H1 (cell line): ENCODE data around the gene THBS4. TPM values are rescaled to one million over a fixed set of nuclear protein-coding genes. Genes with fewer than 3 reads are reported as not detected.

Experiments used
- CTCF ChIA-PET: fragments of 300-600 bp; sonication (Branson Sonifier 250); formaldehyde crosslinking; loops from one replicate; lab custom pipeline; 2021; ENCODE audit not compliant: partially characterized antibody; lab: Charles Lee
- POLR2A ChIA-PET: fragments of 300-600 bp; sonication (Branson Sonifier 250); formaldehyde crosslinking; loops from one replicate; lab custom pipeline; 2021; ENCODE audit warnings: inconsistent platforms; ENCODE audit not compliant: partially characterized antibody; lab: Charles Lee
- DNase-seq, 2 experiments: peaks; one replicate each; pipeline versions ENCODE4 v3.0.0 to v3.0.0-alpha.2; 2010 to 2022; ENCODE audit warnings: low spot score in 2 of 2, low read depth in 1 of 2, mixed read lengths in 1 of 2
- FAIRE-seq: peaks from 2 replicates; lab custom pipeline; 2011; peaks lifted over from hg19 to GRCh38; lab: Jason Lieb, UNC
- H2AFZ ChIP-seq: 2 replicates; pipeline ENCODE4 v1.8.1; 2012; ENCODE audit warnings: low read length, inconsistent platforms
- H2AK5ac ChIP-seq: 2 replicates; pipeline ENCODE4 v1.6.1; 2013; ENCODE audit warnings: low read depth, low read length
- H2BK120ac ChIP-seq: replicated peaks from 2 replicates; pipeline ENCODE3; 2013; ENCODE audit warnings: low read depth, low read length, inconsistent platforms
- H2BK12ac ChIP-seq: 2 replicates; pipeline ENCODE4 v1.6.1; 2013; ENCODE audit warnings: low read depth, low read length
- H2BK15ac ChIP-seq: 2 replicates; pipeline ENCODE4 v1.6.1; 2013; ENCODE audit warnings: low read length
- H2BK20ac ChIP-seq: 2 replicates; pipeline ENCODE4 v1.6.1; 2013; ENCODE audit warnings: low read length
- H2BK5ac ChIP-seq: 2 replicates; pipeline ENCODE4 v1.6.1; 2013; ENCODE audit warnings: low read depth, low read length
- H3K14ac ChIP-seq: 2 replicates; pipeline ENCODE4 v1.6.1; 2013; ENCODE audit warnings: inconsistent platforms; ENCODE audit not compliant: insufficient read length
- H3K18ac ChIP-seq: 2 replicates; pipeline ENCODE4 v1.6.1; 2013; ENCODE audit warnings: low read length; ENCODE audit errors: extremely low read depth
- H3K23ac ChIP-seq: 2 replicates; pipeline ENCODE4 v1.6.1; 2013; ENCODE audit warnings: inconsistent platforms; ENCODE audit not compliant: insufficient read length
- H3K23me2 ChIP-seq: 2 replicates; pipeline ENCODE4 v1.6.1; 2013; ENCODE audit warnings: low read depth, low read length
- H3K27ac ChIP-seq: 2 replicates; pipeline ENCODE4 v1.6.1; 2011; ENCODE audit warnings: low read depth, low read length, inconsistent platforms
- H3K27me3 ChIP-seq, 4 experiments: replicated peaks in 1 of 4; 1 replicate in 1 of 4; 2 replicates in 3 of 4; pipeline versions ENCODE4 v1.6.1 to v1.8.1; 2011 to 2013; ENCODE audit warnings: low read length in 3 of 4, mild to moderate bottlenecking in 3 of 4, inconsistent platforms in 2 of 4, mixed read lengths in 2 of 4, moderate library complexity in 1 of 4; ENCODE audit not compliant: control insufficient read depth in 3 of 4, insufficient read depth in 3 of 4; ENCODE audit errors: extremely low read depth in 1 of 4
- H3K36me3 ChIP-seq, 4 experiments: 2 replicates each; pipeline versions ENCODE4 v1.6.1 to v1.8.1; 2011 to 2013; ENCODE audit warnings: mild to moderate bottlenecking in 4 of 4, low read length in 3 of 4, moderate library complexity in 2 of 4, control low read depth in 1 of 4, inconsistent platforms in 1 of 4; ENCODE audit not compliant: insufficient read depth in 4 of 4, control insufficient read depth in 2 of 4
- H3K4ac ChIP-seq: replicated peaks from 2 replicates; pipeline ENCODE3; 2013; ENCODE audit warnings: low read length, low read depth, mixed read lengths, inconsistent platforms; ENCODE audit not compliant: insufficient read length
- H3K4me1 ChIP-seq, 4 experiments: replicated peaks in 1 of 4; 1 replicate in 1 of 4; 2 replicates in 3 of 4; pipeline versions ENCODE4 v1.6.1 to v1.8.1; 2011 to 2013; ENCODE audit warnings: low read length in 3 of 4, inconsistent platforms in 2 of 4, mixed read lengths in 1 of 4; ENCODE audit not compliant: insufficient read depth in 4 of 4, control insufficient read depth in 3 of 4
- H3K4me2 ChIP-seq, 2 experiments: 2 replicates each; pipeline versions ENCODE4 v1.6.1 to v1.8.1; 2011 to 2013; ENCODE audit warnings: low read depth in 2 of 2, low read length in 2 of 2, control low read depth in 1 of 2, inconsistent platforms in 1 of 2, mild to moderate bottlenecking in 1 of 2; ENCODE audit not compliant: insufficient read depth in 1 of 2
- H3K4me3 ChIP-seq, 4 experiments: fragments of 200-600, 300-600 bp in 1 of 4; sonication (generic), shearing (Covaris generic), sonication (Bioruptor Twin) in 1 of 4; 2 replicates each; pipeline versions ENCODE4 v1.5.1 to v1.8.1; 2011 to 2016; ENCODE audit warnings: low read length in 4 of 4, low read depth in 3 of 4, control low read depth in 2 of 4, inconsistent platforms in 2 of 4, mild to moderate bottlenecking in 2 of 4, mixed read lengths in 1 of 4, moderate library complexity in 1 of 4; ENCODE audit not compliant: insufficient read depth in 2 of 4; ENCODE audit errors: extremely low read depth in 1 of 4
- H3K56ac ChIP-seq: replicated peaks from 2 replicates; pipeline ENCODE3; 2013; ENCODE audit warnings: low read depth, mild to moderate bottlenecking, mixed read lengths, low read length, inconsistent platforms; ENCODE audit not compliant: insufficient read length
- H3K79me1 ChIP-seq: 2 replicates; pipeline ENCODE4 v1.6.1; 2013; ENCODE audit warnings: low read depth, low read length, control low read depth
- H3K79me2 ChIP-seq, 2 experiments: 2 replicates each; pipeline versions ENCODE4 v1.6.1 to v1.8.1; 2012 to 2013; ENCODE audit warnings: low read length in 2 of 2, mild to moderate bottlenecking in 2 of 2, inconsistent platforms in 1 of 2; ENCODE audit not compliant: insufficient read depth in 2 of 2, control insufficient read depth in 1 of 2
- H3K9ac ChIP-seq, 4 experiments: replicated peaks in 1 of 4; 1 replicate in 1 of 4; 2 replicates in 3 of 4; pipeline versions ENCODE4 v1.6.1 to v1.8.1; 2011 to 2013; ENCODE audit warnings: low read depth in 3 of 4, low read length in 3 of 4, control low read depth in 2 of 4, mild to moderate bottlenecking in 2 of 4, moderate library complexity in 2 of 4, inconsistent platforms in 1 of 4; ENCODE audit errors: extremely low read depth in 1 of 4
- H3K9me3 ChIP-seq, 2 experiments: 2 replicates each; pipeline versions ENCODE4 v1.6.1 to v1.8.1; 2012 to 2013; ENCODE audit warnings: mild to moderate bottlenecking in 2 of 2, moderate library complexity in 2 of 2, control low read depth in 1 of 2, inconsistent platforms in 1 of 2, low read depth in 1 of 2, low read length in 1 of 2, mixed read lengths in 1 of 2; ENCODE audit not compliant: insufficient read depth in 2 of 2
- H4K20me1 ChIP-seq, 2 experiments: replicated peaks in 1 of 2; 2 replicates each; pipeline versions ENCODE3 to v1.8.1; 2011 to 2013; ENCODE audit warnings: inconsistent platforms in 2 of 2, low read length in 2 of 2, mild to moderate bottlenecking in 1 of 2; ENCODE audit not compliant: insufficient read depth in 2 of 2, control insufficient read depth in 1 of 2
- H4K5ac ChIP-seq: 2 replicates; pipeline ENCODE4 v1.6.1; 2013; ENCODE audit warnings: low read length, low read depth, mixed read lengths, inconsistent platforms; ENCODE audit not compliant: insufficient read length
- H4K8ac ChIP-seq: 2 replicates; pipeline ENCODE4 v1.8.0; 2013; ENCODE audit warnings: mild to moderate bottlenecking, moderate library complexity, low read length, inconsistent platforms; ENCODE audit not compliant: insufficient read depth; ENCODE audit errors: extremely low read depth
- H4K91ac ChIP-seq: replicated peaks from 2 replicates; pipeline ENCODE3; 2013; ENCODE audit warnings: low read length, mixed read lengths, inconsistent platforms; ENCODE audit not compliant: insufficient read length
- CBX5 ChIP-seq: fragments of 300-800, 300-1000 bp; sonication (generic); IDR thresholded peaks from 2 replicates; pipeline ENCODE4 v1.7.1; 2016; ENCODE audit warnings: antibody characterized with exemption, low read length, low read depth
- CHD1 ChIP-seq: IDR thresholded peaks from 2 replicates; pipeline ENCODE4 v1.6.1; 2012; ENCODE audit warnings: low read depth, low read length, improper control_type of control experiment
- EP300 ChIP-seq, 2 experiments: IDR thresholded peaks; 1 replicate in 1 of 2; 2 replicates in 1 of 2; pipeline ENCODE4 v1.6.1; 2011 to 2012; ENCODE audit warnings: low read depth in 2 of 2, low read length in 2 of 2, mild to moderate bottlenecking in 2 of 2, borderline replicate concordance in 1 of 2, inconsistent platforms in 1 of 2, moderate library complexity in 1 of 2
- JUN ChIP-seq: IDR thresholded peaks from 2 replicates; pipeline ENCODE4 v1.6.1; 2011; ENCODE audit warnings: low read depth, mild to moderate bottlenecking, improper control_type of control experiment, low read length
- MAFK ChIP-seq: IDR thresholded peaks from 2 replicates; pipeline ENCODE4 v1.6.1; 2012; ENCODE audit warnings: low read depth, mild to moderate bottlenecking, improper control_type of control experiment, low read length
- NANOG ChIP-seq: IDR thresholded peaks from 2 replicates; pipeline ENCODE4 v1.6.1; 2011; ENCODE audit warnings: low read length, low read depth, mild to moderate bottlenecking, inconsistent platforms; ENCODE audit not compliant: insufficient read depth, poor library complexity, severe bottlenecking
- RBBP5 ChIP-seq: IDR thresholded peaks from 2 replicates; pipeline ENCODE4 v1.7.1; 2012; ENCODE audit warnings: low read depth, mild to moderate bottlenecking, inconsistent platforms, low read length, moderate library complexity, borderline replicate concordance
- SIRT6 ChIP-seq: IDR thresholded peaks from one replicate; pipeline ENCODE4 v1.7.1; 2012; ENCODE audit warnings: low read length, inconsistent platforms
- SUZ12 ChIP-seq: fragments of 200-600 bp; sonication (generic); IDR thresholded peaks from 2 replicates; pipeline ENCODE4 v1.6.1; 2012; ENCODE audit warnings: mild to moderate bottlenecking, inconsistent platforms, low read length, moderate library complexity, mixed read lengths
- TEAD4 ChIP-seq: IDR thresholded peaks from 2 replicates; pipeline ENCODE4 v1.6.1; 2012; ENCODE audit warnings: low read depth, low read length, inconsistent platforms, mixed read lengths
- WGBS, 2 experiments: shearing (Covaris generic) in 1 of 2; methylation state at CpG; one replicate each; pipeline versions ENCODE4 v1.1.6 to v1.1.7; 2013 to 2015; ENCODE audit warnings: low lambda C conversion rate in 2 of 2, mixed read lengths in 2 of 2, inconsistent platforms in 1 of 2, low coverage in 1 of 2, missing lambda C conversion rate in 1 of 2; ENCODE audit not compliant: insufficient replicate concordance in 2 of 2, insufficient coverage in 1 of 2, insufficient read length in 1 of 2; ENCODE audit errors: extremely low coverage in 1 of 2, missing lambda C conversion rate in 1 of 2; 5-methylcytosine and 5-hydroxymethylcytosine counted together
- polyA plus RNA-seq, 7 experiments: library from polyadenylated mRNA; depleted of rRNA in 3 of 7; stranded (reverse) in 5 of 7; unstranded in 2 of 7; fragments of >200 nt in 5 of 7; fragments of 200-250 nt in 2 of 7; gene quantifications; 1 replicate in 5 of 7; 2 replicates in 1 of 7; 4 replicates in 1 of 7; pipeline versions ENCODE4 v1.2.1 to v1.2.3, GENCODE V29; 2011 to 2013; ENCODE audit warnings: missing spikeins in 2 of 7, mixed read lengths in 2 of 7
- total RNA-seq: library from RNA; stranded (reverse); fragmentation: NEBNext Ultra II Directional; extraction: Animal tissue kit (Norgen Biotek cat#: 25700); gene quantifications from 2 replicates; pipeline ENCODE4 v1.2.1, GENCODE V29; 2021

The THBS4 gene
- total and polyA plus RNA-seq, 2 of the 8 experiments (the other 6 are each of a cell fraction or from before 2014, with no cell fraction given): 12.8 to 25.4 TPM

GRCh38 chr5:80125962-80126480, 90.9 kb downstream of the THBS4 start:
- no peak overlapping the region for H3K27ac ChIP-seq
- no peak for FAIRE-seq

More at GRCh38 chr5:80125962-80126480, 90.9 kb downstream of the THBS4 start:
- H3K9me3 ChIP-seq: peaks cover 2 to 5% of the 10 kb centered on the region in 2 experiments; a peak in 3 of 4 replicates
- H2AFZ ChIP-seq: no peak overlapping the region
- H3K9ac ChIP-seq: no peak overlapping the region
- ChIA-PET CTCF (interaction anchor here (0.9 to 2.0 kb wide), 6 partner anchors 15 to 181 kb away, joined by 3 to 5 read pairs (median 4); no protein-coding TSS in a partner anchor), POLR2A (interaction anchor here (0.7 to 2.5 kb wide), 3 partner anchors 9 to 18 kb away, joined by 3 to 6 read pairs (median 3); no protein-coding TSS in a partner anchor)
- no peak overlapping the region for H4K8ac ChIP-seq
- TF ChIP-seq RBBP5: no peak
- TF ChIP-seq JUN: no peak
- TF ChIP-seq SIRT6: no peak
- no peak for TF ChIP-seq CHD1
- TF ChIP-seq CBX5: no peak
- TF ChIP-seq NANOG: no peak
- no peak for TF ChIP-seq EP300 (IDR thresholded peaks at IDR 0.05; ENCODE audit: borderline replicate concordance in 1 of 2, low read depth in 2 of 2, low read length in 2 of 2)
- no peak for TF ChIP-seq MAFK
- TF ChIP-seq SUZ12: no peak
- TF ChIP-seq TEAD4: no peak
- no peak overlapping the region for H2BK12ac ChIP-seq
- H2BK15ac ChIP-seq: no peak overlapping the region
- no peaks in the 10 kb centered on the region; a peak in 1 of 8 replicates for H3K36me3 ChIP-seq
- H3K23me2 ChIP-seq: no peaks in the 10 kb centered on the region
- no peak overlapping the region for H2BK5ac ChIP-seq
- H3K79me2 ChIP-seq: no peaks in the 10 kb centered on the region
- H3K4ac ChIP-seq: no peak overlapping the region
- 87% methylated on average over 4 of the region's 4 CpGs; no CpG with 5 or more reads in 1 of the 2 experiments for WGBS, 2 experiments
- H3K79me1 ChIP-seq: no peaks in the 10 kb centered on the region
- H3K4me2 ChIP-seq: no peak overlapping the region
- H4K91ac ChIP-seq: no peak overlapping the region
- no peak overlapping the region for H3K14ac ChIP-seq
- no peak overlapping the region for H4K5ac ChIP-seq
- no peak overlapping the region for H3K56ac ChIP-seq
- peaks cover 0 to 2% (median 0%) of the 10 kb centered on the region in 4 experiments; a peak in 1 of 7 replicates for H3K27me3 ChIP-seq
- H3K4me1 ChIP-seq: no peaks in the 10 kb centered on the region; a peak in 1 of 7 replicates
- H2AK5ac ChIP-seq: no peak overlapping the region
- DNase-seq: no peak
- no peak overlapping the region for H3K4me3 ChIP-seq
- no peak overlapping the region for H2BK20ac ChIP-seq
- H4K20me1 ChIP-seq: no peaks in the 10 kb centered on the region
- no peak overlapping the region for H2BK120ac ChIP-seq
- no peak overlapping the region for H3K23ac ChIP-seq
- H3K18ac ChIP-seq: no peak overlapping the region
